Activated CD8-positive, alpha-beta memory T cell treated with anti-CD3 and anti-CD28 coated beads, Interleukin-2, amount 50 U/mL, for 4 hours (primary cell): Measurements from ENCODE around the gene XRCC6.
A peak's percentile ranks its signal among the peaks of the same experiment; 100 is the strongest.
"Not testable (repeated sequence)": the region's sequence is repeated elsewhere in the genome, so short reads cannot be mapped to it uniquely, and the experiment has no call there.

Experiments
- DNase-seq: peaks from one replicate; pipeline ENCODE4 v3.0.0-alpha.2; 2020

Gene XRCC6

DNA sequence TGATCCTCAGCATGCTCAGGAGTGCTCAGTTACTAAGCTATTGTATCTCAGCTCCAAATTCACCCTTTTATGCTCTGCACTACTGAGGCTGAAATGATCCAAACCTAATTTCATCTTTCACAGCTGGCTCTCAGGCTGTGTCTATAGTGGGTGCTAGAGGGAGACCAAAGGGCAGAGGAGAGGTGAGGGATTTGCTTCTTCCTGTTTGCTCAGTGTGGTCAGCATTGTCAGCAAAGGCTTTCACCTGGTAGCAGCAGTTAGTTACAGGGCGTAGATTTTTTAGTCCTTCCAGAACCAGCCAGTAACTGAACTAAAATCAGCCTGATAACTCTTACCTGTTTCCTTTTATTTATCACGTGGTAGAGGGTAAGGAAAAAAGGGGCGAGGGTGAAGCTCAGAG is 33.2 kb downstream of the XRCC6 start:
- DNase-seq, result no peak

DNA sequence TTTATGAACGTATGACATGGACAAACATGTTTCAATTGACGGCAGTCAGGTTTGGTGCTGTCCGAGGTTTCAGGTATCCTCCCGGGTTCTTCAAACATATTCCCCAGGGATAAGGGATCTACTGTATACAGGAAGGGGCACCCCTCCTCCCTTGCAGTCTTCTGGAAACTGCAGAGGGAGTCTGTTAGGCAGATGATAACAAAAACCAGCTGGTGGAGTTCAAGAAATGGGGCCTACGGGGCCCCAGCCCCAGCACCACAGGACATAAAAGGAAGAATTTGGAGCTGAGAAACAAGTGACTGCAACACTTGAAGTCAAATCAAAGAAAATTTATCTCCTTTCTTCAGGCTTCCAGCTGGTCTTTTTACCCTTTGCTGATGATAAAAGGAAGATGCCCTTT is 35.5 kb downstream of the XRCC6 start:
- DNase-seq, result no peak

DNA sequence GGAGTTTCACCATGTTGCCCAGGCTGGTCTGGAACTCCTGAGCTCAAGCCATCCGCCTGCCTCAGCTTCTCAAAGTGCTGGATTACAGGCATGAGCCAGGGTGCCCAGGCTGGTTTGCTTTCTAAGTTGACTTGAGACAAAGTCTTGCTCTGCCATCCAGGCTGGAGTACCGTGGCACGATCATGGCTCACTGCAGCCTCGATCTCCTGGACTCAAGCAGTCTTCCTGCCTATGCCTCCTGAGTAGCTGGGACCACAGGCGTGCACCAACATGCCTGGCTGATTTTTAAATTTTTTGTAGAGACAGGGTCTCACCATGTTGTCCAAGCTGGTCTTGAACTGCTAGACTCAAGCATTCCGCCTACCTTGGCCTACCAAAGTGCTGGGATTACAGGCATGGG is 36.6 kb downstream of the XRCC6 start:
- DNase-seq, result no peak

DNA sequence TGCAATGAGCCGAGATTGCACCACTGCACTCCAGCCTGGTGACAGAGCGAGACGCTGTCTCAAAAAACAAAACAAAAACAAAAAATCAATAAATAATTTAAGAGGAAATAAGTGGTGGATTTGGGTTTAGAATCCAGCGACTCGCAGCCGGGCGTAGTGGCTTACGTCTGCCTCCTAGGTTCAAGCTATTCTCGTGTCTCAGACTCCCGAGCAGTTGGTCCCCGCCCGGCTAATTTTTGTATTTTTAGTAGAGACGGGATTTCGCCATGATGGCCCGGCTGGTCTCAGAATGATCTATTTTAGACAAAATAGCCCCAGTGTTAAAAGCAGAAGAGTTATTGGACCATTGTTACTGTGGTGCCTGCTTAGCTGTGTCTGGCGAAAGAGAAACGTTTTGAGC is 37.8 kb downstream of the XRCC6 start:
- no peak for DNase-seq

DNA sequence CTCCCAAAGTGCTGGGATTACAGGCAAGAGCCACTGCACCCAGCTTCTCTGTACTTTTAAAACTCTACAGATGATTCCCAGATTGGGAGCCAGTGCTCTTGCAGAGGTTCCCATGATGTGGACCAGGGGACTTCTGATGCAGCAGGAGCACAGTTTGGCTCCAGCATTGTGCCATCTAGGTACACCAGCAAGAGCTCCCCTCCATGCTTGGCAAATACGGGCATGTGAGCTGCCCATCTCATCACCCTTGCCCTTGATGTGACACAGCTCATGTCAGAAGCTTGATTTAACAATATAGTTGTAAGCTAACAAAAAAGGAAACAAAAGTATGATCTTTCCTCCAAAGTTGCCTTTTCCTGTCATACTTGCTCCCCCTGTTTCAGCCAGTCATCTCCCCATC is 38.8 kb downstream of the XRCC6 start:
- no peak for DNase-seq

DNA sequence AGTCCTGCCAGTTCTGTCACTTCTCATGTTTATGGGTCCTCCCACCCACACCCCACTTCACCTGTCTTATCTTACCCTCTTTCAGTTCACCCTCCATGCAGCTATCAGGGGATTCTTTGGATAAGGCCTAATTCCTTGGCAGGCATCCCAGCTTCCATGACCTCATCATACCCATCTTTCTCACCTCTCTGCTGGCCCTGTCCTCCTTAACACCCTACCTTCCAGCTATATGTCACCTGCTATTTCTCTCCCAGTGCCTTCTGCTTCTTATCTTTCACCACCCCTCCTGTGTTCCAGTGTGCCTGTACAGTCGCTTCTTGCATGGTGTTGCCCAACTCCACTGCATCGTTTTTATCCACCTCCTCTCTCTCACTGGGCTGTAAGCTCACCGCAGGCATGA is 39.3 kb downstream of the XRCC6 start:
- DNase-seq, result no peak

DNA sequence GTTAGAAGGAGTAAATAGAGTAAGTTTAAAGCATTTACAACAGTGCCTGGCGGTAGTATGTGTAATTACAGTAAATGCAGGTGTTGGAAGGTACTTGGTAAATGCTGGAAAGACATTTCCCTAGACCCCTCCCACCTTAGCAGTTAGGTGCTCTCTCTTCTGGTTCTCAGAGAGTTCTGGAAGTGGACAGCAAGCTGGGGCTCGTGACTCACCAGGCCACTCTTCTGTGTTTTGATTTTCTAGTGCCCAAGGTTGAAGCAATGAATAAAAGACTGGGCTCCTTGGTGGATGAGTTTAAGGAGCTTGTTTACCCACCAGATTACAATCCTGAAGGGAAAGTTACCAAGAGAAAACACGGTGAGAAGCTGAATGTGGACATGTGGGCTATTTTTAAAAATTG is 40.0 kb downstream of the XRCC6 start:
- no peak for DNase-seq

DNA sequence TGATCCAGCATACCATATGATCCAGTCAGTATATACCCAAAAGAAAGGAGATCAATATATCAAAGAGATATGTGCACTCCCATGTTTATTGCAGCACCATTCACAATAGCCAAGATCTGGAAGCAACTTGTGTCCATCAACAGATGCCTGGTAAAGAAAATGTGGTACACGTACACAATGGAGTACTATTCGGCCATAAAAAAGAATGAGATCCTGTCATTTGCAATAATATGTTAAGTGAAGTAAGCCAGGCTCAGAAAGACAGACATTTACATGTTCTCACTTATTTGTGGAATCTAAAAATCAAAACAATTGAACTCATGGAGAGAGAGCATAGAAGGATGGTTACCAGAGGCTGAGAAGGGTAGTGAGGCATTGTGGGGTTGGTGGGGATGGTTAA is 40.6 kb downstream of the XRCC6 start:
- no peak for DNase-seq

DNA sequence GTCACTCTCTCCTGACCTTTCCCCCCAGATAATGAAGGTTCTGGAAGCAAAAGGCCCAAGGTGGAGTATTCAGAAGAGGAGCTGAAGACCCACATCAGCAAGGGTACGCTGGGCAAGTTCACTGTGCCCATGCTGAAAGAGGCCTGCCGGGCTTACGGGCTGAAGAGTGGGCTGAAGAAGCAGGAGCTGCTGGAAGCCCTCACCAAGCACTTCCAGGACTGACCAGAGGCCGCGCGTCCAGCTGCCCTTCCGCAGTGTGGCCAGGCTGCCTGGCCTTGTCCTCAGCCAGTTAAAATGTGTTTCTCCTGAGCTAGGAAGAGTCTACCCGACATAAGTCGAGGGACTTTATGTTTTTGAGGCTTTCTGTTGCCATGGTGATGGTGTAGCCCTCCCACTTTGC is 42.5 kb downstream of the XRCC6 start:
- not testable (repeated sequence) for DNase-seq

DNA sequence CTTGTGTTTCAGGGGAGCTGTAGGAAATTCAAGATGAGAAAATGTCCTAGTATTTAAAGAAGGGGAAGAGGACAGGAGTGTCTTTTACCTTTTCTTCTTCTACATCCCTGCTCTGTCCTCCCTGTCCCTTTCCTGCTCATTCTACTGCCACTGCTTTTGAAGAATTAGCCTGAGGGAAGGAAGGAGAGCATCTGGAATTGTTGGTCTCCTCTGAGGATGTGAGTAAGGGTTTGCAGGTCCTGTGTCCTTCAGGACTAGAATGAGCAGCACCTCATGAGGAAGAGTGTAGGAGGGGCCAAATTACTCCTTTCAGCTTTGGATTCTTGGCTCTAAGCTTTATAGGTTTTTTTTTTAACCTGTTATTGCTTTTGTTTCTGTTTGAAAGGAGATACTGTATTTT is 43.4 kb downstream of the XRCC6 start:
- DNase-seq, result no peak

DNA sequence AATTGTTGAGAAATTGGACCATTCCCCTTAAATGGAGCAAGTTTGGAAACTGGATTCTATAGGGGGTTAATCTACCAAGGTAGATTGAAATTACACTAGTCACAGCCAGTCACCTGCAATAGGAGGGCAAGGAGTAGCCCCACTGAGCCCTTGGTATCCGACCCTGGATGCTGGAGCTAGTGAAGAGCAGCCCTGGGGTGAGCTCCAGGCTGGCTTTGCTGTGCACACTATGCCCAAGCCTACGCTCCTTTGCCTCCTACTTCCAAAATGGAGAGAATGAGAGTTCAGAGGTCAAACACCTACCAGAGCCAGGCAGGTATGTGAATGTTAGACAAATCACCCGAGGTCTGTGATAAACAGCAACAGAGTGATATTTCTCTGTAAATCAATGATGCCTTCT is 43.9 kb downstream of the XRCC6 start:
- DNase-seq, result no peak

DNA sequence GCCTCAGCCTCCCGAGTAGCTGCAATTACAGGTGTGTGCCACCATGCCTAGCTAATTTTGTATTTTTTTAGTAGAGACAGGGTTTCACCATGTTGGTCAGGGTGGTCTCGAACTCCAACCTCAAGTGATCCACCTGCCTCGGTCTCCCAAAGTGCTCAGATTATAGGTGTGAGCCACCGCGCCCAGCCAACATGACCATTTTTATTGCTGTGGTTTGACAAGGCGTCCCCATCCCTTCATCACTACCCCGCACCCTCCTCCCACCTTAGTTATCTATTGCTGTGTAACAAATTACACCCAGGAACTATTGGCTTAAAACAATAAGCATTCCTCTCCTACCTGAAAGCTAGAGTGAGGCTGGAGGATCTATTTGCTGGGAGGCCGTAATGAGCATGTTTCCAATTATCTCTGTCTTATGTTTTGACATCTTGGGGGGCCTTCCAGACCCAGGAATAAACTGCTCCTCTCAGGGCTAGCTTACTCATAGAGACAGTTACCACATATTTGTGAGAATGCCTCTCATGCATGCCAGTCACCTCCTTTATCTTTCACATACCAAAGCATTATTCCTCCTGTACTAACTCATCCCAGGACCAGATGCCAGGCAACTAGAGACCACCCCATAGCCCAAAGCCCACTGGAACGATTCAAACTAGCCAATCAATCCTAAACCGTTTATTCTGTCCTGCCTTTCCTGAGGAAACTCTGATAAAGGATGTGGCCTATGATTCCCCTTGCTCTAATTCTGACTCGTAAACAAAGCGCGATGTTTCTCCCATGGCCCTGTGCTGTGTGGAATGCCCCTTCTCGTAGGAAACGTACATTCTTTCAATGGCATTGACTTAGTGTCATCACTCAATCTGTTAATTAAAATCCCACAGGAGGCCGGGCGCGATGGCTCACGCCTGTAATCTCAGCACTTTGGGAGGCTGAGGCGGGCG is 48.1 kb downstream of the XRCC6 start:
- DNase-seq, result no peak

DNA sequence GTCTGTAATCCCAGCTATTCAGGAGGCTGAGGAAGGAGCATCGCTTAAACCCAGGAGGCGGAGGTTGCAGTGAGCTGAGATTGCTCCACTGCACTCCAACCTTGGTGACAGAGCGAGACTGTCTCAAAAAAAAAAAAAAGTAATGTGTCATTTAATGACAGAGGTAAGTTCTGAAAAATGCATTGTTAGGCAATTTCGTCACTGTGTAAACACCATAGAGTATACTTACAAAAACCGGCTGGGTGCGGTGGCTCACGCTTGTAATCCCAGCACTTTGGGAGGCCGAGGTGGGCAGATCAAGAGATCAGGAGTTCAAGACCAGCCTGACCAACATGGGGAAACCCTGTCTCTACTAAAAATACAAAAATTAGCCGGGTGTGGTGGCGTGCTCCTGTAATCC is 51.0 kb downstream of the XRCC6 start:
- not testable (repeated sequence) for DNase-seq

DNA sequence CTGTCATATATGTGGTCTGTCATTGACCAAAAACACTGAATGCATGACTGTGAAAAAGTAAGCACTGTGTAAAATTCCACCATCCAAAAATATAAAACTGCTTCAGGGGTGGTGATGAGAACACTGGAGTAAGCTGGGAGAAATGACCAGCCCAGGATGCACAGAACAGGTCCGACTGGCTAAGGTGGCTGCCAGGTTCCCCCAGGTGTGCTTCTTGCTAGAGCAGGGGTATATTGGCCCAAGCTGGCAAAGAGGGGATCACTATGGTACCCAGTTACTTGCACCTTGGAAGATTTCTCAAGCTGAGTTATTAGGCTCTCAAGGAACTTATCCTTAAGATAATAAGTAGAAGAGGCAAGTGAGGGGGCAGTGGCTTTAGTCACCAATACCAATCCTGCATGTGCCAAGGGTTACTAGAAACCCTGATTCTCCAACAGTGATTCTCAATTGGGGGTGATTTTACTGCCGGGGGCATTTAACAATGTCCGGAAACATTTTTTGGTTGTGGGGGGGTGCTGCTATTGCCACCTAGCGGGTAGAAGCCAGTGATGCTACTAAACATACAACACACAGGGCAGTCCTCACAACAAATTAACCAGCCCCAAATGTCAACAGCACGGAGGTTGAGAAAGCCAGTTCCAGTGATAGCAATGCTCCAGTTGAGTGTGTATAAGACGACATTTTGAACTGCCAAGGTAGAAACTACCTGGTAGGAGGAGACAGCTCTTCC is 51.9 kb downstream of the XRCC6 start:
- DNase-seq, result no peak

DNA sequence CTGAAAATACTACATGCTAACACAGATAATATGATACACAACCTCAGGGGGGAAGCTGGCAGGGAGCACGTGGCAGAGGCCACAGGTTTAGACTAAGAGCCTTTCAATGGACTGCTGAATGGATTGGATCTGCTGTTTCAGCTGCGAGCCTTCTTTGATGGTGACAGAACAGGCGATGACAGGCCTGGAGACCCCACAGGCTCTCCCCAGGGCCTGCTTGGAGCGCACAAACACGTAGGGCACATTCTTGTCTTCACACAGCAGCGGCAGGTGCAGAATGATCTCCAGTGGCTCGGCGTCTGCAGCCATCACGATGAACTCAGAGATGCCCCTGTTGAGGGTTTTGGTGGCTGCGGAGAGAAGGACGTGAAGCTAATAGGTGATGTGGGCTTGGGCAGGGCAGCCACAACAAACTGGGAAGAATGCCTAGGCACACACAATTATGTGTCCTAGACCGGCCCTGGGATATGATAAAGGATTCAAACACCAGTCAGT is 53.8 kb downstream of the XRCC6 start:
- DNase-seq, result no peak

DNA sequence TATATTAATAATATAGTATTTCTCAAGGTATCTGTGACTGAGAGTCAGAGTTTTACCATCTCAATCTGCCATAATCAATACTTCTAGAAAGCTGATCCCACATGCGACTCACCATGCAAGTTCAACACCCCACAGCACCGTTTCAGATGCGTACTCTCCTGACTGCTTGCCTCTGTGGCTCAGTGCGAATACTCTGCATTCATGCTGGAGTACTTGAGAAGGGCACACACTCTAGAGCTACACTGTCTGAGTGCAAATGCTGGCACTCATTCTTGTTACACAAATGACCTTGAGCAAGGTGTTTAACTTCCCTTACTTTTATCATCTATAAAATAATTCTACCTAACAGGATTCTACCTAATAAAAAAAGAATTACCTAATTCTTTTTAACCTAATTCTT is 55.0 kb downstream of the XRCC6 start:
- no peak for DNase-seq

DNA sequence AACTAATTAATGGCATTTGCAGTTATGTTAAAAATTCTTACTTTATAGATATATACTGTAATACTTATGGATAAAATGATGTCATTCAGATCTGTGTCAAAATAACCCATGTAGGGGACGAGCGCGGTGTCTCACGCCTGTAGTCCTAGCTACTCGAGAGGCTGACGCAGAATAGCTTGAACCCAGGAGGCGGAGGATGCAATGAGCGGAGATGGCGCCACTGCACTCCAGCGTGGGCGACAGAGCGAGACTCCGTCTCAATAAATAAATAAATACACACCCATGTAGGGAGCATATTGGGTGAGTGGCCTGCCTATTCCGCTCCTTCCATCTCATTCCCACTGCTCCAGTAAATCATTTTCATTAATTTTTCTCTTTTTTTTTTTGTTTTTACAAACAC is 60.5 kb downstream of the XRCC6 start:
- peak; percentile 37 for DNase-seq

DNA sequence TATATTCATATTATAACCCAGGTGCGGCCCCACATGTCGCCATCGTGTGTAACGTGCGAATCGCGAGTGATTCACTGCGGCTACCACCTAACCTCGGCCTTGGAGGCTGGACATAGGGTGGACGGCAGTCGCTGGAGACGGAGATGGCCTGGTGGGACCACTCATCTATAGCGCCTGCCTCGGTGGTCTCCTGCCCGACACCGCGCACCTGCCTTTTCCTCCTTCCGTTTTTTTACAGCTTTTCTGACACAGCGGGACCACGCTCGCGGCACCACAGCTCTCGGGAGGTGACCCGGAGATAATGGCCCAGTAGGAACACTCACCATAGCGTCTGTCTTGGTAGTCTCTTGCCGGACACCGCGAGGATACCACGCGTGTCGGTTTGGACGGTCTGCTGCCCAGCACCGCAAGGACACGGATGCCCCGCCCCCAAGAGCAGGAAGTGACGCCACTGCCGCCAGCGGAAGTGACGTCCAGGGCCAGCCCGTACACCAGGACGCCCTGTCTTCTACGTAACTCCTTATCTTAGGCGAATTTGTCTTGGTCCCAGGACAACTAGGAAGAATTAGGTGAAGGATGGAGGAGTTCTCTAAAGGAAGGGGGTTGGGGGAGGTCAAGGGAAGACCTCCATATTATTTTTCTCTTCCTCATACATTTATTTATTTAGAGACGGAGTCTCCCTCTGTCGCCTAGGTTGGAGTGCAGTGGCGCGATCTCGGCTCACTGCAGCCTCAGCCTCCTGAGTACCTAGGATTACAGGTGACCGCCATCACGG is 61.1 kb downstream of the XRCC6 start:
- peak; percentile 85 for DNase-seq

DNA sequence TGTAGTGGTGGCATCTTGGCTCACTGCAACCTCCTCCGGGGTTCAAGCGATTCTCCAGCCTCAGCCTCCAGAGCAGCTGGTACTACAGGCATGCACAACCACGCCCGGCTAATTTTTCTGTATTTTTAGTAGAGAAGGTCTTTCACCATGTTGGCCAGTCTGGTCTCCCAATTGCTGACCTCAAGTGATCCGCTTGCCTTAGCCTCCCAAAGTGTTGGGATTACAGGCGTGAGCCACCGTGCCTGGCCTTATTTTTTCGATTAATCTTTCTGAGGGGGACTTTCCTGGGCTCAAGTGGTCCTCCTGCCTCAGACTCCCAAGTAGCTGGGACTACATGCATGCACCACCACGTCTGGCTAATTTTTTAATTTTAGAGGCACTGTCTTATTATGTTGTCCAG is 62.0 kb downstream of the XRCC6 start:
- no peak for DNase-seq

DNA sequence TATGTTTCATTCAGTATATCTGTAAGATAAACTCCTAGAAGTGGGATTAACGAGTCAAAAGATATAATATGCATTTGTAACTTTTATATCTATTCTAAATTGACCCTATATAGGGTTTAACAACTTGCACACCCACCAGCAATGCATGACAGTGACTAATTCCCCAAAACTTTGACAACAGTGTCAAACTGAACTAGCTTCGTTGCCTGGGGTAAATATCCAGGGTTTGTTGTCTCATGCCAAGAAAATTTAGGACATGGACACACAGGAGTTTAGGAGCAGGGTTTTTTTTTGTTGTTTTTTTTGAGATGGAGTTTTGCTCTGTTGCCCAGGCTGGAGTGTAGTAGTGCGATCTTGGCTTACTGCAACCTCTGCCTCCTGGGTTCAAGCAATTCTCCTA is 62.5 kb downstream of the XRCC6 start:
- no peak for DNase-seq

DNA sequence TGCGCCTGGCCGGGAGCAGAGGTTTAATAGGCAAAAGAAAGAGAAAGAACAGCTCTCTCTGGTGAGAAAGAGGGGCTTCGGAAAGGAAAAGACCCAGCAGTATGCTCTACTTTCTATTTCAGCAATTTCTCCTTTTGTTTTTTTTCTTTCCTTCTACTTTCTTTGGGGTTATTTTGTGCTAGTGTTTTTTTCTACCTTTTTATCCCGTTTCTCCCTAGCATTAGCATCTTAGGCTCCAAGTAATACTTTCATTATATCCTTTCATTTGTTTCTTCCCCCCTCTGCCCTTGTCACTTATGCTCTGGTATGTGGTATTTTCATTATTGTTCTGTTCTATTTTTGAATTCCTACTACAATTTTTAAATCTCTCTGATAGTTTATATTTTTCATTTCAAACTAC is 63.1 kb downstream of the XRCC6 start:
- DNase-seq, result no peak

DNA sequence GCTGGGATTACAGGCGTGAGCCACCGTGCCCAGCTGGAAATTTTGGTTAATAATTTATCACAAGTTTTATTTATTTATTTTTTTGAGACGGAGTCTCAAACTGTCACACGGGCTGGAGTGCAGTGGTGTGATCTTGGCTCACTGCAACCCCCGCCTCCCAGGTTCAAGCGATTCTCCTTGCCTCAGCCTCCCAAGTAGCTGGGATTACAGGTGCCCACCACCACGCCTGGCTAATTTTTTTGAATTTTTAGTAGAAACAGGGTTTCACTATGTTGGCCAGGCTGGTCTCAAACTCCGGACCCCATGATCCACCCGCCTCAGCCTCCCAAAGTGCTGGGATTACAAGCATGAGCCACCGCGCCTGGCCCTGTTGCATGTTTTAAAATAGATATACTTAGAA is 65.8 kb downstream of the XRCC6 start:
- not testable (repeated sequence) for DNase-seq

DNA sequence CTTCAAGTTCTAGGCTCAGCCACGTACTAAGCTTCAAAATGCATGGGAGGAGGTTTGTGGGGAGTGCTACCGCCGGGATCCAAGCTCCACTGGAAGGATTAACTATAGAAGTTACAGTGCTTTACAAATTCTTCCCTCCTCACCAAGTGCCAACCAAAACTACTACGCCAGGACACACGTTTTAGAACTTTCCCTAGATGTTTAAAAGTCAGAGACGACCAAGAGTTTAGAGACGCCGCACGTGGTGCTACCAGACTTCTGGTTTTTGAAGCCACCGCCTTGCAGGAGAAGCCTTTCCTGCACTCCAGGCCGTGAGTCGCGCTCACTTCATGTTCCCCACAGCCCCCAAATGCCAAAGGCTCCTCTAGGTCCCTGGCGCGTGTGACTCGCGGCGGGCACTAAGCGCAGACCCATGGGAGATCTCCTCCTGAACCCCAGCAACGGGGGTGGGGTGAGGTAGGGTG is 66.8 kb downstream of the XRCC6 start:
- peak; percentile 25 for DNase-seq
